ENCODE results near the gene TMEM247. TPM values are rescaled to one million over a fixed set of nuclear protein-coding genes. Genes with fewer than 3 reads are reported as not detected.

TMEM247 gene
- polyA plus RNA-seq, 1 of the 3 experiments (the other 2 are of a cell fraction): not detected

DNA sequence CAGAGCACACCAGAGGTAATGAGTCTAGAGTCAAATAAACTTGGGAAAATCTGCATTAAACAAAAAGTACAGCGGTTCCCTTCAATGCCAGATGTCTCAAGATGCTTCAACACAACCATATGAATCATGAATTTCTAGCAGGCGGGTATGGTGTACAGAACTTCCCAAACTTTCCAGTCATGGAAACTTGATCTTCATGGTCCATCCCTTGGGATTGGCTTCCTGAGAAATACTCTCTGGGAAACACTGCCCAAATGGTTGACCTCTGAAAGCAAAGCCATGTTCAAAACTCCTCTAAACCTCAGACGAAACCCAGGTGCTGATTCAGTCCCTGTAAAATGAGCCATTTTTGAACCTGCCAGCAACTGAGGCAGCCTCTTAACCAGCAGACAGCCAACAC is 16.4 kb upstream of the TMEM247 start:
- ChIA-PET CTCF (interaction anchor here (0.6 to 4.9 kb wide), 17 partner anchors 12 to 1983 kb away, joined by 3 to 22 read pairs (median 3); no protein-coding TSS in a partner anchor), POLR2A (no interaction called here)
- no peaks in the 10 kb centered on the region for H4K20me1 ChIP-seq (ENCODE audit: insufficient read depth)
- H3K9ac ChIP-seq: no peak overlapping the region
- WGBS (ENCODE audit: low lambda C conversion rate): 89% methylated on average over 2 of the region's 3 CpGs
- H3K4me3 ChIP-seq (ENCODE audit: low read depth in 2 of 2, low read length in 1 of 2): no peak overlapping the region
- H3K4me2 ChIP-seq: no peak overlapping the region
- no peak overlapping the region for H2AFZ ChIP-seq (ENCODE audit: low read depth)
- H3K79me2 ChIP-seq (ENCODE audit: insufficient read depth): no peaks in the 10 kb centered on the region
- H3K27ac ChIP-seq (ENCODE audit: low read depth in 2 of 2, low read length in 1 of 2): no peak overlapping the region
- H3K9me3 ChIP-seq: no peaks in the 10 kb centered on the region
- H3K36me3 ChIP-seq (replicated peaks in 1 of 2; ENCODE audit: control insufficient read depth in 1 of 2, insufficient read depth in 2 of 2, low read length in 1 of 2): no peaks in the 10 kb centered on the region
- H3K9me2 ChIP-seq: no peaks in the 10 kb centered on the region
- no peak for DNase-seq
- TF ChIP-seq TEAD4 (IDR thresholded peaks at IDR 0.05; ENCODE audit: borderline replicate concordance, insufficient read depth) (no peak), RXRA (IDR thresholded peaks at IDR 0.05; ENCODE audit: borderline replicate concordance, low read depth) (no peak)
- no peaks in the 10 kb centered on the region for H3K27me3 ChIP-seq (ENCODE audit: insufficient read depth)
- H3K4me1 ChIP-seq (ENCODE audit: control insufficient read depth in 1 of 2, insufficient read depth in 2 of 2, low read depth in 1 of 2, low read length in 1 of 2): peaks cover 0 to 21% of the 10 kb centered on the region in 2 experiments; a peak in 1 of 4 replicates
- no peaks in the 10 kb centered on the region for H3F3A ChIP-seq (replicated peaks; ENCODE audit: insufficient read depth)

- Histone ChIP-seq H4K20me1 (ENCODE audit: insufficient read depth) (no peaks in the 10 kb centered on the region), H3K27ac (ENCODE audit: low read depth in 2 of 2, low read length in 1 of 2) (no peak overlapping the region), H3K27me3 (ENCODE audit: insufficient read depth) (no peaks in the 10 kb centered on the region), H3K4me3 (ENCODE audit: low read depth in 2 of 2, low read length in 1 of 2) (no peak overlapping the region), H3F3A (replicated peaks; ENCODE audit: insufficient read depth) (no peaks in the 10 kb centered on the region), H3K9me2 (no peaks in the 10 kb centered on the region), H3K9me3 (no peaks in the 10 kb centered on the region), H3K36me3 (replicated peaks in 1 of 2; ENCODE audit: control insufficient read depth in 1 of 2, insufficient read depth in 2 of 2, low read length in 1 of 2) (no peaks in the 10 kb centered on the region), H3K4me2 (no peak overlapping the region), H2AFZ (ENCODE audit: low read depth) (no peak overlapping the region), H3K79me2 (ENCODE audit: insufficient read depth) (no peaks in the 10 kb centered on the region), H3K4me1 (ENCODE audit: control insufficient read depth in 1 of 2, insufficient read depth in 2 of 2, low read depth in 1 of 2, low read length in 1 of 2) (peaks cover 0 to 2% of the 10 kb centered on the region in 2 experiments; a peak in 1 of 4 replicates), H3K9ac (no peak overlapping the region)
- ChIA-PET CTCF (interaction anchor here (1.1 to 2.5 kb wide), 4 partner anchors 13 to 475 kb away, joined by 3 to 15 read pairs (median 4); no protein-coding TSS in a partner anchor), POLR2A (no interaction called here)
- 90% methylated on average over 6 of the region's 6 CpGs for WGBS (ENCODE audit: low lambda C conversion rate)
- DNase-seq: no peak
- TF ChIP-seq RCOR1 (IDR thresholded peaks at IDR 0.05; ENCODE audit: low read length) (no peak), MEF2A (IDR thresholded peaks at IDR 0.05; ENCODE audit: borderline replicate concordance, low read depth) (no peak), RFX5 (IDR thresholded peaks at IDR 0.05; ENCODE audit: low read length) (no peak), IRF3 (IDR thresholded peaks at IDR 0.05; ENCODE audit: low read depth, low read length) (no peak), TAF1 (IDR thresholded peaks at IDR 0.05; ENCODE audit: borderline replicate concordance, low read depth, low read length) (no peak), PBX3 (IDR thresholded peaks at IDR 0.05) (no peak), EZH2phosphoT487 (IDR thresholded peaks at IDR 0.05; ENCODE audit: borderline replicate concordance, low read depth) (no peak), RAD21 (IDR thresholded peaks at IDR 0.05; ENCODE audit: low read length) (no peak), FOXM1 (IDR thresholded peaks at IDR 0.05; ENCODE audit: low read depth) (no peak), ELF1 (IDR thresholded peaks at IDR 0.05) (no peak)
- TF ChIP-seq, protein P1, sequence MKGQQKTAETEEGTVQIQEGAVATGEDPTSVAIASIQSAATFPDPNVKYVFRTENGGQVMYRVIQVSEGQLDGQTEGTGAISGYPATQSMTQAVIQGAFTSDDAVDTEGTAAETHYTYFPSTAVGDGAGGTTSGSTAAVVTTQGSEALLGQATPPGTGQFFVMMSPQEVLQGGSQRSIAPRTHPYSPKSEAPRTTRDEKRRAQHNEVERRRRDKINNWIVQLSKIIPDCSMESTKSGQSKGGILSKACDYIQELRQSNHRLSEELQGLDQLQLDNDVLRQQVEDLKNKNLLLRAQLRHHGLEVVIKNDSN (IDR thresholded peaks at IDR 0.05; ENCODE audit: borderline replicate concordance, low read depth): no peak
- TF ChIP-seq, protein P2, sequence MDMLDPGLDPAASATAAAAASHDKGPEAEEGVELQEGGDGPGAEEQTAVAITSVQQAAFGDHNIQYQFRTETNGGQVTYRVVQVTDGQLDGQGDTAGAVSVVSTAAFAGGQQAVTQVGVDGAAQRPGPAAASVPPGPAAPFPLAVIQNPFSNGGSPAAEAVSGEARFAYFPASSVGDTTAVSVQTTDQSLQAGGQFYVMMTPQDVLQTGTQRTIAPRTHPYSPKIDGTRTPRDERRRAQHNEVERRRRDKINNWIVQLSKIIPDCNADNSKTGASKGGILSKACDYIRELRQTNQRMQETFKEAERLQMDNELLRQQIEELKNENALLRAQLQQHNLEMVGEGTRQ (IDR thresholded peaks at IDR 0.05; ENCODE audit: borderline replicate concordance, low read depth, low read length): no peak
Measured at GRCh38 chr2:46469116-46469515, 10.2 kb upstream of the TMEM247 start.

Data from SK-N-SH (cell line).